Fibroblast of lung (primary cell): ENCODE results near the gene SON. TPM values are rescaled to one million over a fixed set of nuclear protein-coding genes. Genes with fewer than 3 reads are reported as not detected.

Source experiments
- DNase-seq, 2 donors: peaks; one replicate each; pipeline versions ENCODE4 v3.0.0 to v3.0.0-alpha.2; 2010; ENCODE audit warnings: low read depth in 2 of 2
- H2AFZ ChIP-seq: 2 replicates; pipeline ENCODE4 v1.5.1; 2012; ENCODE audit warnings: low read length, control low read depth, inconsistent platforms
- H3K27ac ChIP-seq: 2 replicates; pipeline ENCODE4 v1.5.1; 2011; ENCODE audit warnings: low read length, control low read depth; ENCODE audit not compliant: insufficient read depth
- H3K27me3 ChIP-seq: 2 replicates; pipeline ENCODE4 v1.5.1; 2011; ENCODE audit warnings: mild to moderate bottlenecking, low read length; ENCODE audit not compliant: control insufficient read depth, insufficient read depth
- H3K36me3 ChIP-seq: 2 replicates; pipeline ENCODE4 v1.5.1; 2011; ENCODE audit warnings: low read length; ENCODE audit not compliant: control insufficient read depth, insufficient read depth
- H3K4me1 ChIP-seq: 2 replicates; pipeline ENCODE4 v1.5.1; 2011; ENCODE audit warnings: low read length; ENCODE audit not compliant: control insufficient read depth, insufficient read depth; ENCODE audit errors: extremely low read depth
- H3K4me2 ChIP-seq: 2 replicates; pipeline ENCODE4 v1.5.1; 2011; ENCODE audit warnings: low read length, control low read depth; ENCODE audit not compliant: insufficient read depth; ENCODE audit errors: extremely low read depth
- H3K4me3 ChIP-seq, 4 experiments: fragments of 200-600 bp in 1 of 4; sonication (generic) in 1 of 4; replicated peaks in 1 of 4; 2 replicates each; pipeline ENCODE4 v1.5.1; 2011 to 2016; ENCODE audit warnings: low read length in 4 of 4, low read depth in 3 of 4, mild to moderate bottlenecking in 3 of 4, control low read depth in 2 of 4, inconsistent platforms in 1 of 4, mixed read lengths in 1 of 4; ENCODE audit not compliant: insufficient read depth in 1 of 4; ENCODE audit errors: control extremely low read depth in 1 of 4
- H3K79me2 ChIP-seq: 2 replicates; pipeline ENCODE4 v1.5.1; 2012; ENCODE audit warnings: mild to moderate bottlenecking, low read length, inconsistent platforms; ENCODE audit not compliant: control insufficient read depth, insufficient read depth
- H3K9ac ChIP-seq: 2 replicates; pipeline ENCODE4 v1.5.1; 2011; ENCODE audit warnings: mild to moderate bottlenecking, low read length, control low read depth; ENCODE audit not compliant: insufficient read depth
- H3K9me3 ChIP-seq: 2 replicates; pipeline ENCODE4 v1.5.1; 2012; ENCODE audit warnings: low read depth, low read length; ENCODE audit not compliant: control insufficient read depth, insufficient read depth
- H4K20me1 ChIP-seq: 2 replicates; pipeline ENCODE4 v1.5.1; 2011; ENCODE audit warnings: low read length; ENCODE audit not compliant: control insufficient read depth, insufficient read depth; ENCODE audit errors: extremely low read depth
- EZH2 ChIP-seq: IDR thresholded peaks from 2 replicates; pipeline ENCODE4 v1.5.1; 2012; ENCODE audit warnings: low read length, control low read depth, mild to moderate bottlenecking; ENCODE audit errors: missing control alignments
- polyA plus RNA-seq, 2 donors: library from polyadenylated mRNA; depleted of rRNA in 1 of 2; stranded (reverse) in 1 of 2; unstranded in 1 of 2; fragments of >200 nt; gene quantifications; 2 replicates each; pipeline ENCODE4 v1.2.1, GENCODE V29; 2011 to 2012; ENCODE audit warnings: missing spikeins in 1 of 2
- total RNA-seq: library from RNA; depleted of rRNA; stranded (reverse); fragments of >200 nt; gene quantifications from 2 replicates; pipeline ENCODE4 v1.2.1, GENCODE V29; 2014
- TF ChIP-seq, protein P1 (sequence below), 2 donors: IDR thresholded peaks in 1 of 2; conservative IDR thresholded peaks in 1 of 2; 1 replicate in 1 of 2; 2 replicates in 1 of 2; pipeline ENCODE4 v1.5.1; 2011 to 2012; ENCODE audit warnings: low read length in 2 of 2, control low read depth in 1 of 2, inconsistent platforms in 1 of 2, low read depth in 1 of 2, mild to moderate bottlenecking in 1 of 2

The SON gene
- total and polyA plus RNA-seq, 2 donors (not counting 1 experiment from before 2014, with no cell fraction given): 85.0 to 131 TPM

DNA sequence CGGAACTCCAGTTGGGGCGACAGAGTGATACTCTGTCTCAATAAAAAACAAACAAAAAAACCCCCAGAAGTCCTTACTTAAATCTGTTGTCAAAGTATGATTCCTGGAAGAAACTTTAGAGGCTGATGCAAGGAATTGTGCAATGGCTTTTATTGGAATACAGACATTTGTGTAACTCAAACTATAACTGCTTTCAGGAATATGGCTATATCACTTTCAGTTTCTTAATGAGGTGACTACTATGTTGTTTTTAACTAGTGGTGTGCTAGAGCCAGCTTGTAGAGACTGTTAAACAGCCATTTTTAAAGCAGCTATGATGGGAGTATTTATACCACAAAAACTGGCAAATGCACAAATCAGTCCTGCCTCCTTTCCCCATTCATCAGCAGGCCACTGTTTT, 28.6 kb upstream of the SON start:
- H3K27ac ChIP-seq: peak overlapping the region; percentile 27
- no peak overlapping the region for H3K4me3 ChIP-seq
- H3K36me3 ChIP-seq: peaks cover 13% of the 10 kb centered on the region
- no peaks in the 10 kb centered on the region for H3K79me2 ChIP-seq
- H2AFZ ChIP-seq: no peak overlapping the region
- H3K27me3 ChIP-seq: no peaks in the 10 kb centered on the region
- H3K9me3 ChIP-seq: no peaks in the 10 kb centered on the region
- H3K4me1 ChIP-seq: no peaks in the 10 kb centered on the region
- no peak overlapping the region for H3K4me2 ChIP-seq
- TF ChIP-seq, protein P1, sequence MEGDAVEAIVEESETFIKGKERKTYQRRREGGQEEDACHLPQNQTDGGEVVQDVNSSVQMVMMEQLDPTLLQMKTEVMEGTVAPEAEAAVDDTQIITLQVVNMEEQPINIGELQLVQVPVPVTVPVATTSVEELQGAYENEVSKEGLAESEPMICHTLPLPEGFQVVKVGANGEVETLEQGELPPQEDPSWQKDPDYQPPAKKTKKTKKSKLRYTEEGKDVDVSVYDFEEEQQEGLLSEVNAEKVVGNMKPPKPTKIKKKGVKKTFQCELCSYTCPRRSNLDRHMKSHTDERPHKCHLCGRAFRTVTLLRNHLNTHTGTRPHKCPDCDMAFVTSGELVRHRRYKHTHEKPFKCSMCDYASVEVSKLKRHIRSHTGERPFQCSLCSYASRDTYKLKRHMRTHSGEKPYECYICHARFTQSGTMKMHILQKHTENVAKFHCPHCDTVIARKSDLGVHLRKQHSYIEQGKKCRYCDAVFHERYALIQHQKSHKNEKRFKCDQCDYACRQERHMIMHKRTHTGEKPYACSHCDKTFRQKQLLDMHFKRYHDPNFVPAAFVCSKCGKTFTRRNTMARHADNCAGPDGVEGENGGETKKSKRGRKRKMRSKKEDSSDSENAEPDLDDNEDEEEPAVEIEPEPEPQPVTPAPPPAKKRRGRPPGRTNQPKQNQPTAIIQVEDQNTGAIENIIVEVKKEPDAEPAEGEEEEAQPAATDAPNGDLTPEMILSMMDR (conservative IDR thresholded peaks at IDR 0.05 in 1 of 2, IDR thresholded peaks at IDR 0.05 in 1 of 2; ENCODE audit: low read depth in 1 of 2, low read length in 2 of 2): no peak
- TF ChIP-seq EZH2: no peak
- H4K20me1 ChIP-seq: no peaks in the 10 kb centered on the region
- DNase-seq: peak in 1 of 2 donors; percentile 76
- no peak overlapping the region for H3K9ac ChIP-seq

DNA sequence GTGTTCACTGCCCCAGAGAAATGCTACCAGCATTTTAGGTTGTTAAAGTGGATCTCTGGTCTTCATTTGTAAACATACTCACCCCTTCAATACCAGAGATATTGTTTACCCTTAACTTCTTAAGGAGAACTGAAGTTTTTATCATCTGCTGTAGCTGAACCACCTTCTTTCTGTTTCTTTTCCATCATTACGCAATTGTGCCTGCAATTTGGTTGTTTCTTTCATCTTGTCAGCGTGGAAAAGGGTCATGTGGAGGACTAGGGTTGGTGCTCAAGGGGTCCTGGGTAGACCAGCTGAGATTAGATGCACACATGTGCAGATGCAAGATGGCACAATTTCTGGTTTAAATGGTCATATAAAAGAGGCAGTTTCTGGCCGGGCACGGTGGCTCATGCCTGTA, 23.9 kb upstream of the SON start:
- no peak for DNase-seq

DNA sequence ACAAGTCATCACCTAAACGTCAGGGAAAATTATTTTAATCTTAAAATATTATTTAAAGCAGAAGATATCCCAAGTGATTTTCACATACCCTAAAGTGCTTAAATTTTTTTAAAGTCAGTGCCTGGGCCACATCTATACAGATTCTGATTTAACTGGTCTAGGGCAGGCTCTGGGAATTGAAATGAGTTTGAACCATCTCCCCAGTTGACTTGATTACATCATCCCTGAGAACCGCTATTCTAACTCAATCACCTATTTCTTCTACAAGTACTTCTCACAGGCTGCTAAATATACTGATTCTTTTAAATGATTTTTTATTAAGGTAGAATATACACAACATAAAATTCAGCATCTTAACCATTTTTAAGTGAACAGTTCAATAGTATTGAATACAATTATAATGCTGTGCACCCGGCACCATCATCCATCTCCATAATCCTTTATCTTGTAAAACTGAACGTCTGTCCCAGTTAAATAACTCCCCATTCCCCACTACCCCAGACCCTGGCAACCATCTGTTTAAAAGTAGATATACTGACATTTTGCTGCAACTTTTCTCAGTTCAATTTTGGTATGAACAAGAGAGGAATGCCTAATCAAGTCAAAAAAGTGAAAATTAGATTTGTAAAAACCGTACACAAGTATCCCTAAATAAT, 20.4 kb upstream of the SON start:
- Histone ChIP-seq H4K20me1 (no peaks in the 10 kb centered on the region), H3K27ac (no peak overlapping the region), H3K27me3 (no peaks in the 10 kb centered on the region), H3K9ac (no peak overlapping the region), H3K36me3 (peaks cover 3% of the 10 kb centered on the region), H3K4me1 (no peaks in the 10 kb centered on the region), H2AFZ (no peak overlapping the region), H3K4me2 (no peak overlapping the region), H3K9me3 (no peaks in the 10 kb centered on the region), H3K79me2 (no peaks in the 10 kb centered on the region), H3K4me3 (no peak overlapping the region)
- TF ChIP-seq EZH2: no peak
- TF ChIP-seq, protein P1 (conservative IDR thresholded peaks at IDR 0.05 in 1 of 2, IDR thresholded peaks at IDR 0.05 in 1 of 2; ENCODE audit: low read depth in 1 of 2, low read length in 2 of 2): no peak
- no peak for DNase-seq

More for the DNA sequence above, 23.9 kb upstream of the SON start:
- Histone ChIP-seq H3K9ac (no peak overlapping the region), H3K27me3 (no peaks in the 10 kb centered on the region), H3K79me2 (no peaks in the 10 kb centered on the region), H3K4me2 (no peak overlapping the region), H3K4me3 (no peak overlapping the region), H3K27ac (no peak overlapping the region), H3K9me3 (no peaks in the 10 kb centered on the region), H2AFZ (no peak overlapping the region), H3K36me3 (peaks cover 12% of the 10 kb centered on the region), H3K4me1 (no peaks in the 10 kb centered on the region), H4K20me1 (no peaks in the 10 kb centered on the region)
- TF ChIP-seq, protein P1 (conservative IDR thresholded peaks at IDR 0.05 in 1 of 2, IDR thresholded peaks at IDR 0.05 in 1 of 2; ENCODE audit: low read depth in 1 of 2, low read length in 2 of 2): no peak
- no peak for TF ChIP-seq EZH2
